ENCODE measurements around the gene TTLL11. TPM values are rescaled to one million over a fixed set of nuclear protein-coding genes. Genes with fewer than 3 reads are reported as not detected.

Gene TTLL11
- polyA plus RNA-seq, 1 donor (not counting 4 experiments of a cell fraction or from before 2014, with no cell fraction given) = 8.0 TPM

GRCh38 chr9:122088880-122089706 lies 4.0 kb downstream of the TTLL11 start:
- Histone ChIP-seq H3K9ac (ENCODE audit: control insufficient read depth, extremely low read depth, insufficient read depth, low read length) (no peak overlapping the region), H3K36me3 (ENCODE audit: control insufficient read depth in 2 of 2, extremely low read depth in 1 of 2, insufficient read depth in 2 of 2, low read length in 2 of 2) (no peaks in the 10 kb centered on the region), H3K4me2 (ENCODE audit: control insufficient read depth, extremely low read depth, insufficient read depth, low read depth, low read length) (no peak overlapping the region), H3K27ac (ENCODE audit: control insufficient read depth, insufficient read depth, low read length) (no peak overlapping the region), H3K4me3 (ENCODE audit: control insufficient read depth in 2 of 3, extremely low read depth in 1 of 3, insufficient read depth in 2 of 3, low read depth in 1 of 3, low read length in 3 of 3) (no peak overlapping the region), H3K79me2 (ENCODE audit: control insufficient read depth, insufficient read depth, low read length) (peaks cover 9% of the 10 kb centered on the region), H4K20me1 (ENCODE audit: control insufficient read depth, extremely low read depth, insufficient read depth, low read length) (no peaks in the 10 kb centered on the region), H2AFZ (ENCODE audit: control insufficient read depth, low read length) (no peak overlapping the region), H3K9me3 (ENCODE audit: control insufficient read depth, low read depth, low read length) (no peaks in the 10 kb centered on the region), H3K27me3 (ENCODE audit: control insufficient read depth, extremely low read depth, insufficient read depth, low read length) (no peaks in the 10 kb centered on the region), H3K9me1 (ENCODE audit: control insufficient read depth, extremely low read depth, insufficient read depth, low read length) (peaks cover 5% of the 10 kb centered on the region), H3K4me1 (ENCODE audit: control insufficient read depth, extremely low read depth, insufficient read depth, low read length) (peaks cover 9% of the 10 kb centered on the region)
- TF ChIP-seq CTCF (optimal IDR thresholded peaks at IDR 0.05 in 1 of 3, IDR thresholded peaks at IDR 0.05 in 1 of 3, conservative IDR thresholded peaks at IDR 0.05 in 1 of 3; ENCODE audit: extremely low read depth in 1 of 3, insufficient read depth in 2 of 3, low read length in 3 of 3) (no peak), EZH2 (IDR thresholded peaks at IDR 0.05; ENCODE audit: low read length) (no peak)
- DNase-seq (ENCODE audit: low read depth, low spot score) (no peak), FAIRE-seq (no peak)
- dilution Hi-C loops (cut with MboI; ENCODE audit: extremely low pct_ligation_motif_present, low sequenced_read_pairs) = no loop called here

- Histone ChIP-seq H3K4me1 (ENCODE audit: control insufficient read depth, extremely low read depth, insufficient read depth, low read length) (peaks cover 9% of the 10 kb centered on the region), H3K36me3 (ENCODE audit: control insufficient read depth in 2 of 2, extremely low read depth in 1 of 2, insufficient read depth in 2 of 2, low read length in 2 of 2) (no peaks in the 10 kb centered on the region), H3K27me3 (ENCODE audit: control insufficient read depth, extremely low read depth, insufficient read depth, low read length) (no peaks in the 10 kb centered on the region), H3K79me2 (ENCODE audit: control insufficient read depth, insufficient read depth, low read length) (peaks cover 9% of the 10 kb centered on the region), H2AFZ (ENCODE audit: control insufficient read depth, low read length) (no peak overlapping the region), H4K20me1 (ENCODE audit: control insufficient read depth, extremely low read depth, insufficient read depth, low read length) (no peaks in the 10 kb centered on the region), H3K9ac (ENCODE audit: control insufficient read depth, extremely low read depth, insufficient read depth, low read length) (no peak overlapping the region), H3K4me2 (ENCODE audit: control insufficient read depth, extremely low read depth, insufficient read depth, low read depth, low read length) (no peak overlapping the region), H3K27ac (ENCODE audit: control insufficient read depth, insufficient read depth, low read length) (no peak overlapping the region), H3K9me1 (ENCODE audit: control insufficient read depth, extremely low read depth, insufficient read depth, low read length) (peaks cover 5% of the 10 kb centered on the region), H3K4me3 (ENCODE audit: control insufficient read depth in 2 of 3, extremely low read depth in 1 of 3, insufficient read depth in 2 of 3, low read depth in 1 of 3, low read length in 3 of 3) (no peak overlapping the region), H3K9me3 (ENCODE audit: control insufficient read depth, low read depth, low read length) (no peaks in the 10 kb centered on the region)
- DNase-seq (ENCODE audit: low read depth, low spot score) (no peak), FAIRE-seq (no peak)
- dilution Hi-C loops (cut with MboI; ENCODE audit: extremely low pct_ligation_motif_present, low sequenced_read_pairs) = no loop called here
- TF ChIP-seq CTCF (optimal IDR thresholded peaks at IDR 0.05 in 1 of 3, IDR thresholded peaks at IDR 0.05 in 1 of 3, conservative IDR thresholded peaks at IDR 0.05 in 1 of 3; ENCODE audit: extremely low read depth in 1 of 3, insufficient read depth in 2 of 3, low read length in 3 of 3) (no peak), EZH2 (IDR thresholded peaks at IDR 0.05; ENCODE audit: low read length) (no peak)
Measured at GRCh38 chr9:122087406-122088200, 5.5 kb downstream of the TTLL11 start.

Measured in keratinocyte (primary cell).